AG09319 (cell line): ENCODE data around the gene ARHGAP32.

Source experiments
- DNase-seq: peaks from one replicate; pipeline ENCODE4 v3.0.0-alpha.2; 2010; ENCODE audit warnings: low read depth; ENCODE audit errors: extremely low read depth
- CTCF ChIP-seq: IDR thresholded peaks from 2 replicates; pipeline ENCODE4 v1.5.1; 2011; ENCODE audit warnings: low read depth, mild to moderate bottlenecking, inconsistent platforms, low read length, moderate library complexity

The ARHGAP32 gene

GRCh38 chr11:129055196-129055595 is 136.9 kb downstream of the ARHGAP32 start:
- no peak for DNase-seq
- no peak for TF ChIP-seq CTCF

- DNase-seq, result no peak
- TF ChIP-seq CTCF, result no peak
Measured at GRCh38 chr11:129048911-129049310, 143.2 kb downstream of the ARHGAP32 start.

- no peak for DNase-seq
- no peak for TF ChIP-seq CTCF
Measured at GRCh38 chr11:129045150-129045549, 147.0 kb downstream of the ARHGAP32 start.

GRCh38 chr11:129042503-129042902 is 149.6 kb downstream of the ARHGAP32 start:
- no peak for TF ChIP-seq CTCF
- DNase-seq, result no peak

- DNase-seq, result no peak
- TF ChIP-seq CTCF, result no peak
Measured at GRCh38 chr11:129041611-129042018, 150.5 kb downstream of the ARHGAP32 start.

GRCh38 chr11:129040934-129041333 is 151.2 kb downstream of the ARHGAP32 start:
- TF ChIP-seq CTCF, result no peak
- no peak for DNase-seq

GRCh38 chr11:129035244-129035643 is 156.9 kb downstream of the ARHGAP32 start:
- DNase-seq, result no peak

More at GRCh38 chr11:129035244-129035643, 156.9 kb downstream of the ARHGAP32 start:
- no peak for TF ChIP-seq CTCF
